ENCODE results near the gene FMN1.

DNA sequence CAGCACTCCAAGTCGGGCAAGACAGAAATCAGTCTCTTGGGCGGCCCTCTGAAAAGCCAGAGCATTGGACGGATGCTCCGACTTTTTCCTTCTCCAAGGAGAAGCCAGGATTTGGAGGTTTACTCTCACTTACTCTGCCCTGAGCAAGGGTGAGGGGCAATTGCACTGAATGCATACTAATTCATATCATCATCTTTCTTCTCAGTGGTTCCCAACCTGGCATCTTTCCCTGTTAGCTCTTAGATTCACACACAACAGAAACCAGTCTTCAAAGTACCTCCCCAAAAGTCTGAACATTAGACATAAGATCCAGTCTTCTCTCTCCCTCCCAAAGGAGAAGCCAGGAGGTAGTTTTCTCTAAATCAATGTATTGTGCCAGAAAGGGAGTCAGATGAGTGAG, 257.5 kb downstream of the FMN1 start:
- TF ChIP-seq CTCF (IDR thresholded peaks at IDR 0.05) (no peak), POLR2A (IDR thresholded peaks at IDR 0.05) (no peak)

Measured in body of pancreas (tissue), 4 donors.